ENCODE data around the gene OR1L8. TPM values are rescaled to one million over a fixed set of nuclear protein-coding genes. Genes with fewer than 3 reads are reported as not detected.

Gene OR1L8
- polyA plus RNA-seq, 2 of the 4 experiments (the other 2 are of a cell fraction): 0.05 TPM; not detected in 1

GRCh38 chr9:122609804-122610203 is 26.6 kb upstream of the OR1L8 start:
- POLR2A ChIA-PET: no interaction called here
- CTCF ChIA-PET: interaction anchor here (0.6 to 1.3 kb wide), 4 partner anchors 50 to 486 kb away, joined by 3 to 4 read pairs (median 3); partner anchors contain the start of gene OR1N2
- Histone ChIP-seq H3K27ac (no peak overlapping the region), H3K4me2 (no peak overlapping the region), H3K9me3 (no peaks in the 10 kb centered on the region), H3K4me1 (no peaks in the 10 kb centered on the region), H3K4me3 (no peak overlapping the region)
- FAIRE-seq (no peak), DNase-seq (ENCODE audit: low read depth in 1 of 2, low spot score in 1 of 2) (no peak), ATAC-seq (no peak)
- WGBS (ENCODE audit: missing lambda C conversion rate): 20% methylated on average over 4 of the region's 4 CpGs
- TF ChIP-seq HES2 (IDR thresholded peaks at IDR 0.05): no peak
- no peak for TF ChIP-seq POLR2A (IDR thresholded peaks at IDR 0.05; ENCODE audit: low read length)
- TF ChIP-seq MAFK (IDR thresholded peaks at IDR 0.05; ENCODE audit: partially characterized antibody): no peak
- TF ChIP-seq HOXB5 (CRISPR knock-in tag; IDR thresholded peaks at IDR 0.05): no peak
- TF ChIP-seq RCOR1 (IDR thresholded peaks at IDR 0.05; ENCODE audit: low read depth, low read length): no peak

- no peaks in the 10 kb centered on the region for H3K4me1 ChIP-seq
- H3K4me2 ChIP-seq: no peak overlapping the region
- H3K9me3 ChIP-seq: no peaks in the 10 kb centered on the region
- CTCF ChIA-PET: no interaction called here
- no peak for ATAC-seq
- DNase-seq (ENCODE audit: low read depth in 1 of 2, low spot score in 1 of 2): no peak
- H3K27ac ChIP-seq: no peak overlapping the region
- no peak overlapping the region for H3K4me3 ChIP-seq
- FAIRE-seq: no peak
- POLR2A ChIA-PET: no interaction called here
- 10% methylated on average over 1 of the region's 1 CpG for WGBS (ENCODE audit: missing lambda C conversion rate)
- TF ChIP-seq EHMT2 (IDR thresholded peaks at IDR 0.05; ENCODE audit: low read depth): no peak
- no peak for TF ChIP-seq BHLHE40 (IDR thresholded peaks at IDR 0.05; ENCODE audit: low read depth, low read length)
- TF ChIP-seq HES2 (IDR thresholded peaks at IDR 0.05): no peak
- no peak for TF ChIP-seq MYC (IDR thresholded peaks at IDR 0.05; ENCODE audit: borderline replicate concordance, low read length)
- no peak for TF ChIP-seq HDAC2 (IDR thresholded peaks at IDR 0.05)
- TF ChIP-seq HOXA7 (CRISPR knock-in tag; IDR thresholded peaks at IDR 0.05): no peak
- no peak for TF ChIP-seq HEYL (CRISPR knock-in tag; IDR thresholded peaks at IDR 0.05)
- no peak for TF ChIP-seq CHD2 (IDR thresholded peaks at IDR 0.05; ENCODE audit: low read length, partially characterized antibody)
- TF ChIP-seq ZFP36 (IDR thresholded peaks at IDR 0.05; ENCODE audit: borderline replicate concordance, partially characterized antibody): no peak
- TF ChIP-seq RFX5 (IDR thresholded peaks at IDR 0.05): no peak
- no peak for TF ChIP-seq FOXS1 (CRISPR knock-in tag; IDR thresholded peaks at IDR 0.05)
Observed at GRCh38 chr9:122606587-122606986, 23.4 kb upstream of the OR1L8 start.

GRCh38 chr9:122605691-122606090 is 22.5 kb upstream of the OR1L8 start:
- ATAC-seq (no peak), FAIRE-seq (no peak), DNase-seq (ENCODE audit: low read depth in 1 of 2, low spot score in 1 of 2) (no peak)
- no peak for TF ChIP-seq JUNB (IDR thresholded peaks at IDR 0.05)
- TF ChIP-seq PBX3 (IDR thresholded peaks at IDR 0.05): no peak
- TF ChIP-seq TFCP2L1 (CRISPR knock-in tag; IDR thresholded peaks at IDR 0.05): no peak
- TF ChIP-seq EHMT2 (IDR thresholded peaks at IDR 0.05; ENCODE audit: low read depth): no peak
- no peak for TF ChIP-seq FOSB (CRISPR knock-in tag; IDR thresholded peaks at IDR 0.05)
- TF ChIP-seq HOXB13 (CRISPR knock-in tag; IDR thresholded peaks at IDR 0.05; ENCODE audit: low read depth): no peak
- no peak for TF ChIP-seq NR3C1 (IDR thresholded peaks at IDR 0.05)
- no peak for TF ChIP-seq CTCF (IDR thresholded peaks at IDR 0.05)
- no peak for TF ChIP-seq MAFK (IDR thresholded peaks at IDR 0.05; ENCODE audit: partially characterized antibody)
- no peak for TF ChIP-seq RFX5 (IDR thresholded peaks at IDR 0.05)
- TF ChIP-seq RARB (CRISPR knock-in tag; IDR thresholded peaks at IDR 0.05): no peak
- no peak for TF ChIP-seq KDM1A (IDR thresholded peaks at IDR 0.05; ENCODE audit: low read depth)
- TF ChIP-seq TP53 (CRISPR knock-in tag; IDR thresholded peaks at IDR 0.05): no peak
- no peak for TF ChIP-seq CEBPB (IDR thresholded peaks at IDR 0.05)
- Histone ChIP-seq H3K4me2 (no peak overlapping the region), H3K4me3 (no peak overlapping the region), H3K27ac (no peak overlapping the region), H3K9me3 (no peaks in the 10 kb centered on the region), H3K4me1 (no peaks in the 10 kb centered on the region)
- ChIA-PET CTCF (no interaction called here), POLR2A (no interaction called here)
- 0% methylated on average over 1 of the region's 1 CpG for WGBS (ENCODE audit: missing lambda C conversion rate)
